PC-9 (cell line): ENCODE data around the gene DDX10.

Experiments used
- EZH2 ChIP-seq: fragments of 200-600 bp; sonication (generic); IDR thresholded peaks from 2 replicates; pipeline ENCODE4 v1.8.0; 2017; ENCODE audit warnings: antibody characterized with exemption, low read depth
- TF ChIP-seq, protein P1 (sequence below): fragments of 200-600 bp; sonication (generic); conservative IDR thresholded peaks from 2 replicates; pipeline ENCODE4 v1.6.1; 2017; ENCODE audit warnings: mixed run types, antibody characterized with exemption, mild to moderate bottlenecking, moderate library complexity

DNA sequence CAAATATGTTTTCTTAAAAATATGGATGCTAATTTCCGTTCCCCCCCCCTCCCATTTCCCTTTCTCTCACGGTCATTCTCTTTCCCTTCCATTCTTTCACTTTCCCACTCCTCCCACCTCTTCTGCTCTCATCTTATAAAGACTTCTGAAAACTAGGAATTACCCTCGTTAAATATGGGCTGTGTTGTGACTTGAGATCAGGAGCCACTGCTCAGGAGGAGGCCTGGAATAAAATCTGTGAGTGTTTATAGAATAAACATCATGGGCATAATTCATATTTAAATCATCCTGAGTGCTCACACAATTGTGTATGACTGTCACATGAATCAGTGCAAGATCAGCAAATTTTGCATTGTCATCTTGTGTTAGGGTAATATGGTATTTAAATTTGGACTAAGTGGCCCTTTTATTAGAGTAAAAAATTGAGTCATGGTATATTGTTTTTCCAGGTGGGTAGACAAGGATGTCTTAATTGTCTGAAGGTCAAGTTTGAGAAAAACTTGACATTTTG is 208.0 kb downstream of the DDX10 start:
- TF ChIP-seq, protein P1, sequence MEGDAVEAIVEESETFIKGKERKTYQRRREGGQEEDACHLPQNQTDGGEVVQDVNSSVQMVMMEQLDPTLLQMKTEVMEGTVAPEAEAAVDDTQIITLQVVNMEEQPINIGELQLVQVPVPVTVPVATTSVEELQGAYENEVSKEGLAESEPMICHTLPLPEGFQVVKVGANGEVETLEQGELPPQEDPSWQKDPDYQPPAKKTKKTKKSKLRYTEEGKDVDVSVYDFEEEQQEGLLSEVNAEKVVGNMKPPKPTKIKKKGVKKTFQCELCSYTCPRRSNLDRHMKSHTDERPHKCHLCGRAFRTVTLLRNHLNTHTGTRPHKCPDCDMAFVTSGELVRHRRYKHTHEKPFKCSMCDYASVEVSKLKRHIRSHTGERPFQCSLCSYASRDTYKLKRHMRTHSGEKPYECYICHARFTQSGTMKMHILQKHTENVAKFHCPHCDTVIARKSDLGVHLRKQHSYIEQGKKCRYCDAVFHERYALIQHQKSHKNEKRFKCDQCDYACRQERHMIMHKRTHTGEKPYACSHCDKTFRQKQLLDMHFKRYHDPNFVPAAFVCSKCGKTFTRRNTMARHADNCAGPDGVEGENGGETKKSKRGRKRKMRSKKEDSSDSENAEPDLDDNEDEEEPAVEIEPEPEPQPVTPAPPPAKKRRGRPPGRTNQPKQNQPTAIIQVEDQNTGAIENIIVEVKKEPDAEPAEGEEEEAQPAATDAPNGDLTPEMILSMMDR = no peak
- TF ChIP-seq EZH2 = no peak
